Neutrophil (primary cell): Measurements from ENCODE around the gene PTDSS2.

ENCODE experiments used
- H3K27ac ChIP-seq: fragments of 200-600 bp; sonication (generic); 2 replicates; pipeline ENCODE4 v1.5.1; 2016; ENCODE audit warnings: mild to moderate bottlenecking, moderate library complexity
- H3K27me3 ChIP-seq: fragments of 200-600 bp; sonication (generic); 2 replicates; pipeline ENCODE4 v1.6.0; 2016; ENCODE audit warnings: mild to moderate bottlenecking
- H3K36me3 ChIP-seq: fragments of 200-600 bp; sonication (generic); 2 replicates; pipeline ENCODE4 v1.5.1; 2017
- H3K4me1 ChIP-seq, 2 experiments: fragments of 200-600 bp in 1 of 2; sonication (generic) in 1 of 2; 1 replicate in 1 of 2; 2 replicates in 1 of 2; pipeline versions ENCODE4 v1.5.1 to v1.6.1; 2013 to 2016; ENCODE audit warnings: low read depth in 1 of 2, low read length in 1 of 2, mild to moderate bottlenecking in 1 of 2, moderate library complexity in 1 of 2; ENCODE audit not compliant: control insufficient read depth in 1 of 2, insufficient read depth in 1 of 2
- H3K4me3 ChIP-seq, 2 experiments: fragments of 200-600 bp in 1 of 2; sonication (generic) in 1 of 2; 1 replicate in 1 of 2; 2 replicates in 1 of 2; pipeline ENCODE4 v1.5.1; 2013 to 2016; ENCODE audit warnings: low read depth in 1 of 2, low read length in 1 of 2, mild to moderate bottlenecking in 1 of 2, moderate library complexity in 1 of 2
- H3K9me3 ChIP-seq: fragments of 200-600 bp; sonication (generic); 2 replicates; pipeline ENCODE4 v1.5.1; 2016
- CTCF ChIP-seq: fragments of 200-600 bp; sonication (generic); IDR thresholded peaks from 2 replicates; pipeline ENCODE4 v1.5.1; 2016; ENCODE audit warnings: antibody characterized with exemption

The PTDSS2 gene

DNA sequence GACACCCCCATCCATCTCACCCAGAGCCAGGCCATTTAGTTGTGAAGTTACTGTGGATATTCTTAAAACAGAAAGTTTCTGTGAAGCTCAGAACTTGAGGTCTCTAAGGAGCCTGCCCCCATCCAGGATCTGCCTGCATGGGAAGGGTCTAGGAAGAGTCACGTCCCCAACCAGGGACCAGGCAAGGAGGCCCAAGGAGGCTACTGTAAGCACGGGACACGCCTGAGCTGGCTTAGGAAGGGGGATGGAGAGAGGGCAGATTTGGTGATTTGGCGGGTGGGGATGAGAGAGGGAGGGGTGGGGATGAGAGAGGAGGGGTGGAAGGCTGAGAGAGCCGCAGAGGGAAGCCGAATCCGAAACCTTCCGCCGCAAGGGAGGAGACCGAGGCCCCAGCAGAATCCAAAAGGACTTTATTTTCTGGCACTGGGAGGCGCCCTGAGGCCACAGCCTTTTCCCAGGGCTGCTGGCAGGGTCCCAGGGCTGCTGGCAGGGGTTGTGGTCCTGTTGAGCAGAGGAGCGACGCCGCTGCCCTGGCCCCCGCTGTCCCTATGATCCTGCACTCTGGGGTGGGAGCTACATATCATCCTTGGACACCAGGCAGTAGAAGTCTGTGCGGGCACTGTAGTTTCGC is 44.6 kb upstream of the PTDSS2 start:
- H3K4me1 ChIP-seq: peaks cover 10 to 13% of the 10 kb centered on the region in 2 experiments
- H3K27ac ChIP-seq: no peak overlapping the region
- no peak for TF ChIP-seq CTCF
- H3K9me3 ChIP-seq: no peaks in the 10 kb centered on the region
- peaks cover 18% of the 10 kb centered on the region for H3K27me3 ChIP-seq
- no peak overlapping the region for H3K4me3 ChIP-seq
- H3K36me3 ChIP-seq: no peaks in the 10 kb centered on the region

DNA sequence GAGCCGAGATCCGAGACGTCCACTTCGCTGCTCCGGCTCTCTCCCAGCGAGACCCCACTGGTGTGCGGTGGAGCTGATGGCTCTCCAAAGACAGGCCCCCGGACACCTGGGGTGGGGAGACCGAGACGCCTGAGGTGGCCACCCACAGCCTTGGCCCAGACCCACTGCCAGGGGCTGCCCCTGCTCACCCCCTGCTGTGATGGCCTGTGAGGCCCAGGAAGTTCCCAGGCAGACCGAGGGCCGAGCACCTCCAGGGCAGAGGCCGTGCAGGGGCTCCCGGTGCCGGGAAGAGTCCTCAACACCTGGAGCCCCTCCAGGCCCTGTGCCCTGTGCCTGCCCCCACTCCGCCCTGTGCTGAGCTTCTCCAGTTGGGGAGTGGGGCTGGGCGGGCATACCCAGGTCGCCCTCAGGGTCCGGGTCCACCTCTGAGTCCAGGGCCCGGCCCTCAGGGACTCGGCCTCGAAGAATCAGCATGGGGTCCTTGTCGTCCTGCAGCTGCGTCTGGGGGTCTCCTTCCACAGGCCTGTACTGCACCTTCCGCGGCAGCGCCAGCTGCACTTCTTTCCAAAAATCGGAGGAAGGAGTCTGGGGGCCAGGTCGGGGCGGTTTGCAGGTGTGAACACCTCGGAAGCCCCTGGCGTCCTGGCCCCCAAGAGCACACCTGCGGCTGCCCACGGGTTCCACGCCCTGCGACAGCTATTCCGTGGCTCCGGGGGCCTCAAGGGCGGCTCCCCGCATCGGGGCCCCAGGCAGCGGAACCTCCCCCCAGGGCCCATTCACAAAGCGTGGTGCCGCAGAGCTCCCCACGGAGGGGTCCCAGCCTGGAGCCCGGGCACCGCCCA is 43.9 kb upstream of the PTDSS2 start:
- H3K9me3 ChIP-seq: no peaks in the 10 kb centered on the region
- TF ChIP-seq CTCF: no peak
- peak overlapping the region; percentile 69 to 85 for H3K4me3 ChIP-seq
- peaks cover 17% of the 10 kb centered on the region for H3K27me3 ChIP-seq
- H3K27ac ChIP-seq: peak overlapping the region; percentile 62
- peaks cover 10 to 13% of the 10 kb centered on the region in 2 experiments for H3K4me1 ChIP-seq
- no peaks in the 10 kb centered on the region for H3K36me3 ChIP-seq

- H3K27ac ChIP-seq: peak overlapping the region; percentile 62
- no peaks in the 10 kb centered on the region for H3K36me3 ChIP-seq
- H3K9me3 ChIP-seq: no peaks in the 10 kb centered on the region
- H3K27me3 ChIP-seq: peaks cover 17% of the 10 kb centered on the region
- H3K4me1 ChIP-seq: peaks cover 10 to 13% of the 10 kb centered on the region in 2 experiments
- peak; percentile 18 for TF ChIP-seq CTCF
- H3K4me3 ChIP-seq: peak overlapping the region; percentile 69 to 85
Observed at GRCh38 chr11:406796-407650, 43.1 kb upstream of the PTDSS2 start.

DNA sequence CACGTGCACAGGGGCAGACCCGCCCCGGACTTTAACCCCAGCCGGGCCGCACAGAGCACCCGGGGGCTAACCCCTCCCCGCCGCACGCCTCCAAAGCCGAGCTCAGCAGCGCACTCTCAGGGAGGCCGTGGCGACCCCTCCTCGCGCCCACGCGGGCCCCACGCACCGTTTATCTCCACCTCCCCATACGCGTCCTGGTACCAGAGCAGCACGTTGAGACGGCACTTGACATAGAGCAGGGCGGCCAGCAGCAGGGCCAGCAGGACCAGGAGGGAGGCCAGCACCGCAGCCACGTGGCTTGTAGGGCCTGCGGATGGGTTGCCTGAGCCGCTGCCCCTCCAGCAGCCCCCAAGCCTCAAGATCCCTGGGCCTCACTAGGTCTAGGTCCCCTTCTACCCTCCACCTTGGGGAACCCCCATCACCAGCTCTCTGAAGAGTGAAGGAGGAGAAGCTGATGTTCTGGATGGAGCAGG is 42.4 kb upstream of the PTDSS2 start:
- Histone ChIP-seq H3K27me3 (peaks cover 17% of the 10 kb centered on the region), H3K36me3 (no peaks in the 10 kb centered on the region), H3K4me3 (peak overlapping the region; percentile 37 to 85), H3K27ac (no peak overlapping the region), H3K9me3 (no peaks in the 10 kb centered on the region), H3K4me1 (peaks cover 10 to 13% of the 10 kb centered on the region in 2 experiments)
- TF ChIP-seq CTCF: no peak
